ENCODE data around the gene TFF1.

- TF ChIP-seq CTCF (conservative IDR thresholded peaks at IDR 0.05) (no peak), EZH2 (IDR thresholded peaks at IDR 0.05; ENCODE audit: low read depth) (no peak)
These were observed 7.0 kb upstream of the TFF1 start for GRCh38 chr21:42373196-42373907.
